ENCODE data around the gene LRP6. TPM values are rescaled to one million over a fixed set of nuclear protein-coding genes. Genes with fewer than 3 reads are reported as not detected.

The LRP6 gene
- total and polyA plus RNA-seq, 4 donors, result 14.7 to 76.8 (median 23.2) TPM

DNA sequence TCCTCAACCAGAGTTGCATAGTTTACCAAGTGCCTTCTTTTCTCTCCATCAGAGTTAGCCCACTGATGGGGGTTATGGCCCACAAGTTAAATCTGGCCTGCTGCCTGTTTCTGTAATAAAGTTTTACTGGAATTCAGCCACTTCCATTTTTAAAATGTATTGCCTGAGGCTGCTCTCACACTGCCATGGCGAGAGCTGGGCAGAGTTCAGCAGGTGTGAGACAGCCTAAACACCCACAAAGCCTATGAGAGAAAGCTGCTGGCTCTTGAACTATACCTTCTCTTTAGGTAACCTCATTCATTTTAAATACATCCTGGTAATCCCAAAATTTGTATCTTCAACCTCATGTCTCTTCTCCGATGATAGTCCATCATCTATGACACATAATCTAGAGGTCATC, 110.0 kb downstream of the LRP6 start:
- Histone ChIP-seq H3K4me3 (ENCODE audit: low read depth in 1 of 3, low read length in 3 of 3) (no peak overlapping the region), H3K9ac (ENCODE audit: low read depth in 1 of 2, low read length in 2 of 2) (no peak overlapping the region), H3K27me3 (ENCODE audit: control insufficient read depth in 4 of 4, insufficient read depth in 4 of 4, low read length in 3 of 4) (no peaks in the 10 kb centered on the region), H3K27ac (ENCODE audit: low read depth in 1 of 2, low read length in 2 of 2) (no peak overlapping the region), H3K36me3 (ENCODE audit: control insufficient read depth in 4 of 4, insufficient read depth in 3 of 4, low read depth in 1 of 4, low read length in 3 of 4) (peaks cover 1 to 35% (median 14%) of the 10 kb centered on the region in 4 donors), H3K4me1 (ENCODE audit: control insufficient read depth in 4 of 4, insufficient read depth in 4 of 4, low read length in 3 of 4) (peaks cover 0 to 3% (median 0%) of the 10 kb centered on the region in 4 donors), H3K9me3 (ENCODE audit: control insufficient read depth in 4 of 4, low read length in 3 of 4) (no peaks in the 10 kb centered on the region)
- 92% methylated on average over 2 of the region's 2 CpGs for WGBS
- TF ChIP-seq JUND (IDR thresholded peaks at IDR 0.05) (no peak), TAF1 (conservative IDR thresholded peaks at IDR 0.05) (no peak)
- DNase-seq (ENCODE audit: low spot score), result no peak

DNA sequence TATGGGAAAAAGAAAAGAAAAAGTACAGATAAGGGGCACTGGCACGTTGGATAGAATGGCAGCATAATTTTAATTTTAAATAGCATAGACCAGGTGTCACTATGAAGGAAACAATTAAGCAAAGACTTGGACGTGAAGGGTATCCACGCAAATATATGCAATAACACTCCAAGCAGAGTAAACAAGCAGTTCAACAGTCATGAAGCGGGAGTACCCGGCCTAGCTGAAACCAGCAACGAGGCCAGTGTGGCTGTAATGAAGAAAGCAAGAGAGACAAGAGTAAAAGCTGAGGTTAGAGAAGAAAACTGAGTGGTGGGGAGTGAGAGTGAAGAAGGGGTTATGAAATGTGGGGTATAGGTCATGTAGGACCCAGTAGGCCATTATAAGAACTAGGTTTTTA, 110.7 kb downstream of the LRP6 start:
- Histone ChIP-seq H3K9me3 (ENCODE audit: control insufficient read depth in 4 of 4, low read length in 3 of 4) (no peaks in the 10 kb centered on the region), H3K36me3 (ENCODE audit: control insufficient read depth in 4 of 4, insufficient read depth in 3 of 4, low read depth in 1 of 4, low read length in 3 of 4) (peaks cover 1 to 37% (median 14%) of the 10 kb centered on the region in 4 donors), H3K4me3 (ENCODE audit: low read depth in 1 of 3, low read length in 3 of 3) (no peak overlapping the region), H3K27me3 (ENCODE audit: control insufficient read depth in 4 of 4, insufficient read depth in 4 of 4, low read length in 3 of 4) (no peaks in the 10 kb centered on the region), H3K27ac (ENCODE audit: low read depth in 1 of 2, low read length in 2 of 2) (no peak overlapping the region), H3K4me1 (ENCODE audit: control insufficient read depth in 4 of 4, insufficient read depth in 4 of 4, low read length in 3 of 4) (peaks cover 0 to 3% (median 0%) of the 10 kb centered on the region in 4 donors), H3K9ac (ENCODE audit: low read depth in 1 of 2, low read length in 2 of 2) (no peak overlapping the region)
- TF ChIP-seq, protein P1, sequence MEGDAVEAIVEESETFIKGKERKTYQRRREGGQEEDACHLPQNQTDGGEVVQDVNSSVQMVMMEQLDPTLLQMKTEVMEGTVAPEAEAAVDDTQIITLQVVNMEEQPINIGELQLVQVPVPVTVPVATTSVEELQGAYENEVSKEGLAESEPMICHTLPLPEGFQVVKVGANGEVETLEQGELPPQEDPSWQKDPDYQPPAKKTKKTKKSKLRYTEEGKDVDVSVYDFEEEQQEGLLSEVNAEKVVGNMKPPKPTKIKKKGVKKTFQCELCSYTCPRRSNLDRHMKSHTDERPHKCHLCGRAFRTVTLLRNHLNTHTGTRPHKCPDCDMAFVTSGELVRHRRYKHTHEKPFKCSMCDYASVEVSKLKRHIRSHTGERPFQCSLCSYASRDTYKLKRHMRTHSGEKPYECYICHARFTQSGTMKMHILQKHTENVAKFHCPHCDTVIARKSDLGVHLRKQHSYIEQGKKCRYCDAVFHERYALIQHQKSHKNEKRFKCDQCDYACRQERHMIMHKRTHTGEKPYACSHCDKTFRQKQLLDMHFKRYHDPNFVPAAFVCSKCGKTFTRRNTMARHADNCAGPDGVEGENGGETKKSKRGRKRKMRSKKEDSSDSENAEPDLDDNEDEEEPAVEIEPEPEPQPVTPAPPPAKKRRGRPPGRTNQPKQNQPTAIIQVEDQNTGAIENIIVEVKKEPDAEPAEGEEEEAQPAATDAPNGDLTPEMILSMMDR (IDR thresholded peaks at IDR 0.05; ENCODE audit: low read depth, low read length, missing input control), result no peak
- TF ChIP-seq YY1 (IDR thresholded peaks at IDR 0.05), result no peak
- TF ChIP-seq, protein P2, sequence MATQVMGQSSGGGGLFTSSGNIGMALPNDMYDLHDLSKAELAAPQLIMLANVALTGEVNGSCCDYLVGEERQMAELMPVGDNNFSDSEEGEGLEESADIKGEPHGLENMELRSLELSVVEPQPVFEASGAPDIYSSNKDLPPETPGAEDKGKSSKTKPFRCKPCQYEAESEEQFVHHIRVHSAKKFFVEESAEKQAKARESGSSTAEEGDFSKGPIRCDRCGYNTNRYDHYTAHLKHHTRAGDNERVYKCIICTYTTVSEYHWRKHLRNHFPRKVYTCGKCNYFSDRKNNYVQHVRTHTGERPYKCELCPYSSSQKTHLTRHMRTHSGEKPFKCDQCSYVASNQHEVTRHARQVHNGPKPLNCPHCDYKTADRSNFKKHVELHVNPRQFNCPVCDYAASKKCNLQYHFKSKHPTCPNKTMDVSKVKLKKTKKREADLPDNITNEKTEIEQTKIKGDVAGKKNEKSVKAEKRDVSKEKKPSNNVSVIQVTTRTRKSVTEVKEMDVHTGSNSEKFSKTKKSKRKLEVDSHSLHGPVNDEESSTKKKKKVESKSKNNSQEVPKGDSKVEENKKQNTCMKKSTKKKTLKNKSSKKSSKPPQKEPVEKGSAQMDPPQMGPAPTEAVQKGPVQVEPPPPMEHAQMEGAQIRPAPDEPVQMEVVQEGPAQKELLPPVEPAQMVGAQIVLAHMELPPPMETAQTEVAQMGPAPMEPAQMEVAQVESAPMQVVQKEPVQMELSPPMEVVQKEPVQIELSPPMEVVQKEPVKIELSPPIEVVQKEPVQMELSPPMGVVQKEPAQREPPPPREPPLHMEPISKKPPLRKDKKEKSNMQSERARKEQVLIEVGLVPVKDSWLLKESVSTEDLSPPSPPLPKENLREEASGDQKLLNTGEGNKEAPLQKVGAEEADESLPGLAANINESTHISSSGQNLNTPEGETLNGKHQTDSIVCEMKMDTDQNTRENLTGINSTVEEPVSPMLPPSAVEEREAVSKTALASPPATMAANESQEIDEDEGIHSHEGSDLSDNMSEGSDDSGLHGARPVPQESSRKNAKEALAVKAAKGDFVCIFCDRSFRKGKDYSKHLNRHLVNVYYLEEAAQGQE (IDR thresholded peaks at IDR 0.05), result no peak
- 82% methylated on average over 6 of the region's 6 CpGs for WGBS
- no peak for DNase-seq (ENCODE audit: low spot score)

DNA sequence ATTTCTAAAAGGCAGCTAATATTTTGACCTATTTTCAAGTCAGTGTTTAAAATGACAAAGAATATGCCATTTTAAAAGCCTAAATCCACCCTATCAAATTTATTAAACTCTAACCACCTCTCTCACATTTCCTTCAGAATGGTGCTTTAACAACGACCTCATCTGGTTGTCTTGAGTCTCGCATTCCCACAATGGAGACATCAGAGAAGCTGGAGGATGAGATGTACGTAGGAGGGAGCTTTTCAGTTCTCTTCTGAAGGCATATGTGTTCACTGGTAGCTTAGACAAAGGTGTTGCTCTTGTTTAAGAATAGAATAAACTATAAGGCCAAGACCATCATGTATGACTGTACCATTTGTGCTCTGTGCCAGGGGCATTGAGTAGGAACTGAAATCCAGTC, 113.2 kb downstream of the LRP6 start:
- DNase-seq (ENCODE audit: low spot score), result no peak
- Histone ChIP-seq H3K27me3 (ENCODE audit: control insufficient read depth in 4 of 4, insufficient read depth in 4 of 4, low read length in 3 of 4) (no peaks in the 10 kb centered on the region), H3K9me3 (ENCODE audit: control insufficient read depth in 4 of 4, low read length in 3 of 4) (no peaks in the 10 kb centered on the region), H3K4me1 (ENCODE audit: control insufficient read depth in 4 of 4, insufficient read depth in 4 of 4, low read length in 3 of 4) (no peaks in the 10 kb centered on the region), H3K9ac (ENCODE audit: low read depth in 1 of 2, low read length in 2 of 2) (no peak overlapping the region), H3K4me3 (ENCODE audit: low read depth in 1 of 3, low read length in 3 of 3) (no peak overlapping the region), H3K27ac (ENCODE audit: low read depth in 1 of 2, low read length in 2 of 2) (no peak overlapping the region), H3K36me3 (ENCODE audit: control insufficient read depth in 4 of 4, insufficient read depth in 3 of 4, low read depth in 1 of 4, low read length in 3 of 4) (peaks cover 9 to 44% (median 23%) of the 10 kb centered on the region in 4 donors)
- WGBS, result 95% methylated on average over 3 of the region's 3 CpGs
- TF ChIP-seq TAF1 (conservative IDR thresholded peaks at IDR 0.05) (no peak), RXRA (IDR thresholded peaks at IDR 0.05) (no peak), RAD21 (IDR thresholded peaks at IDR 0.05) (no peak), JUND (IDR thresholded peaks at IDR 0.05) (no peak), FOXA1 (IDR thresholded peaks at IDR 0.05) (no peak), EGR1 (IDR thresholded peaks at IDR 0.05; ENCODE audit: low read depth in 2 of 2) (no peak), GABPA (IDR thresholded peaks at IDR 0.05 in 1 of 2, conservative IDR thresholded peaks at IDR 0.05 in 1 of 2) (no peak), SP1 (IDR thresholded peaks at IDR 0.05) (no peak), NR2F2 (IDR thresholded peaks at IDR 0.05) (no peak), FOXA2 (IDR thresholded peaks at IDR 0.05) (no peak)
- TF ChIP-seq, protein P2 (IDR thresholded peaks at IDR 0.05), result no peak
- TF ChIP-seq, protein P1 (IDR thresholded peaks at IDR 0.05; ENCODE audit: low read depth, low read length, missing input control), result no peak
- TF ChIP-seq, protein P3, sequence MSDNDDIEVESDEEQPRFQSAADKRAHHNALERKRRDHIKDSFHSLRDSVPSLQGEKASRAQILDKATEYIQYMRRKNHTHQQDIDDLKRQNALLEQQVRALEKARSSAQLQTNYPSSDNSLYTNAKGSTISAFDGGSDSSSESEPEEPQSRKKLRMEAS (IDR thresholded peaks at IDR 0.05), result no peak
- TF ChIP-seq, protein P4, sequence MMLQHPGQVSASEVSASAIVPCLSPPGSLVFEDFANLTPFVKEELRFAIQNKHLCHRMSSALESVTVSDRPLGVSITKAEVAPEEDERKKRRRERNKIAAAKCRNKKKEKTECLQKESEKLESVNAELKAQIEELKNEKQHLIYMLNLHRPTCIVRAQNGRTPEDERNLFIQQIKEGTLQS (IDR thresholded peaks at IDR 0.05), result no peak
